GM19395 (cell line): ENCODE data around the gene WASHC4.
"Not testable (repeated sequence)": the region's sequence is repeated elsewhere in the genome, so short reads cannot be mapped to it uniquely, and the experiment has no call there.

Experiments used
- ATAC-seq: cut with Tn5 transposase; IDR thresholded peaks from one replicate; pipeline ENCODE4 v1.9.1; 2021; ENCODE audit warnings: mild to moderate bottlenecking, moderate library complexity; ENCODE audit not compliant: unreplicated experiment

The WASHC4 gene

DNA sequence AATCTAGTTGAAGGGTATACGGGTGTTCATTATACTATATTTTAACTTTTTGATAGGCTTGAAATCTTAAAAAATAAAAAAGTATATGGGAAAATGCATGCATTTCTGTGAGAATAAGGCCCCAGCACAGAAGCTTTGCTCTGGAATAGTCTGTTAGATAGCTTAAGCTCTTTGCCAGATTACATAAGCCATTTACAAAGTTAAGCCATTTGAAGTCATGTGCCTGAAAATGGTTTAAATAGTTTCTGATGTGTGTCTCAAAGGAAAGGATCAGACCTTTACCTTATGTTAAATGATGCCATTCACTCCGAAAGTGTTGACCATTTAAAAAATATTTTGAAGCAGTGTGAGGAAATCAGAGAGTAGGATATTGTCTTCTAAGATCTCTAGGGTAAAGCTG lies 51.3 kb downstream of the WASHC4 start:
- ATAC-seq, result no peak

DNA sequence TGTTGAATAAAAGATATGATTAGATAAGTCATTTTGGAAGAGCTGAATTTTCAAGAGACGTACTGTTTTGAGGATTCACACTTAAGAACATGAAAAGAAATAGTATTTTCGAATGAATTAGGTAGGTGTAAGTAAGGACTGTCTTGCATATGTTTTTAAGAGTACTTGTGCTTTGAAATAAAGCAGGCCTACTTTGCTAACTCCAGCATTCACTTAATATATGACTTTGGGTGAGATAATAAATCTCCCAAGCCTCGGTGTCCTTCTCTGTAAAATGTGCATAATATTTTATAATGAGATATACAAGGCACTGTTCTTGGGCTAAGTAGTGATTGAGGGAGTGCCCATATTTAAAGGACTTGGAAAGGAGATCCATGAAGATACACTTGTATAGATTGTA lies 54.6 kb downstream of the WASHC4 start:
- no peak for ATAC-seq

DNA sequence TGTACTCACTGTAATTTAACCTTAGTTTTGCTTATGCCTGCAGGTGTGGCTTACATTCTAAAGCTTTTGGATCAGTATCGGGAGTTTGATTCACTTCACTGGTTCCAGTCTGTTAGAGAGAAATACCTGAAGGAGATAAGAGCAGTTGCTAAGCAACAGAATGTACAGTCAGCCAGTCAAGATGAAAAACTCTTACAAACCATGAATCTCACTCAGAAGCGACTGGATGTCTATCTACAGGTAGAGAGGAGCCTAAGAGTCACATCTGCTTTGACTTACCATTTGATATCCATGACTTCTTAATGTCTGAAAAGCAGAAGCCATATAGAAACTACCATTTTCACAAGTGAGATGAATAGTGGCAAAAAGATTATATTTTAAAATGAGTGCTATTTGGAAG lies 56.5 kb downstream of the WASHC4 start:
- ATAC-seq, result no peak

DNA sequence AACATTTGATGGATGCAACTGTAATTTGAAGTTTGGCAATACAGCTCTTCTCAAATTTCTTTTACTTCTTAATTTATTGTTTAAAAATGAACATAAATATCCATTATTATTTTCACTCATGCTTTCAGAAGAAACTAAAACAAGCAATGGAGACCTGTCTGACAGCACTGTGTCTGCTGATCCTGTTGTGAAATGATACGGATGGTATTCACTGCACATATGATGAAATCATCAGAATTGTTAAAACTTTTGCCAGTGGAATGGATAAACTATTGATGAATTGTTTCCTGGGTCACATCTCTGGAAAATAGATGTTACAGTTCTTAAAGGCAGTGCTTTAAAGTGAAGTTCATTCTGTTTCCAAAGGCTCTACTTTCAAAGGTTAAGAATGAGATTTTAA lies 59.2 kb downstream of the WASHC4 start:
- ATAC-seq, result no peak

DNA sequence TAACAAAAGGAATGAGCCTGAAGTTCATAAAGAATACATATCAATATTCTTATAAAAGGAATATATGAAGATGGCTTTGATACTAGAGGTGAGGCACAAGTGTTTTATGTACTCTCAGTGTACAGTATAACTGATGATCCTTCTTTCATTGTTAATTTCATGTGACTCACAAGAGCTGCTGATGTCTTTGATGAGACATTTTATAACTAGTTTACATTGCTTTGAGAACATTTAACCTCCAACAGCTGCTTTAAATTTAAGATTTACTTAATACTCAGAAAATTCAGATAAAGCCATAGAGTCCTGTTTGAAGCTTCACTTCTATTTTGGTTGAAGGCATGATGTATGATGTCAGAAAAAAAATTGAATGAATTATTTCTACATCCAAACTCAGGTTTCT lies 59.8 kb downstream of the WASHC4 start:
- ATAC-seq, result no peak

DNA sequence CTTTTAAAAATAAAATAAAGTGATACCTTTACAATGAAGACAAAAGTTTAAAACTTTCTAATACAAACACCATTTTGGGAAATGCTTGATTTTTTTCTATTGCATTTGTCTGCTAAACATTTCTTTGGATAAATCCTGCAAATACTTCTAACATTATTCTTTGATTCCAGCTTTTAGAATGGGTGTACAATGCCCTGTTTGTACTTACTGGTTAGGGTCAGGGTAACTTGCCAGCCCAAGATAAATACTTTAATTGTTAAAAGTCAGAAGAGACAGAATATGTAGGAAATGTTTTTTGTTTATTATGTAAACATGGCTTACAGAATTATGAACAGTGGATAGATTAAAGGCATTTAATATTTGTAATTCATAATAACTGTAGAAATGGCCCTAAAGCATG lies 60.5 kb downstream of the WASHC4 start:
- no peak for ATAC-seq

DNA sequence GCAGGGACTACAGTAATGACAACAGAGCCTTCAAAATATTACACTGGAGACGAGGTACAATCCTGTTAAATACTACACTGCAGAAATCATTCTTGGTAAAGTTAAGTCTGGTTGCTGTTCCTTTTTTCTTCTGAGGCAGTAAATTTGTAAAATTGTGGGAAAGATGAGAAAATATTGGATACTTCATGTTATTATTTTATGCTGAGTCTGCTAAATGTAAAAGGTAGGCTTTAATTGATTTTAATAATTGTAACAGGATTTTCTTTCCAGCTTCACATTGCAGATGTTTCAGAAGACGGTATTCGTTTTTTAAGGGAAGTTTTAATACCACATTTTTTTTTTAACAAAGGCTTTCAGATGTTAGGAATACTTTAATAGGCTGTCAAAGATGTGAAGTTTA lies 62.6 kb downstream of the WASHC4 start:
- no peak for ATAC-seq

DNA sequence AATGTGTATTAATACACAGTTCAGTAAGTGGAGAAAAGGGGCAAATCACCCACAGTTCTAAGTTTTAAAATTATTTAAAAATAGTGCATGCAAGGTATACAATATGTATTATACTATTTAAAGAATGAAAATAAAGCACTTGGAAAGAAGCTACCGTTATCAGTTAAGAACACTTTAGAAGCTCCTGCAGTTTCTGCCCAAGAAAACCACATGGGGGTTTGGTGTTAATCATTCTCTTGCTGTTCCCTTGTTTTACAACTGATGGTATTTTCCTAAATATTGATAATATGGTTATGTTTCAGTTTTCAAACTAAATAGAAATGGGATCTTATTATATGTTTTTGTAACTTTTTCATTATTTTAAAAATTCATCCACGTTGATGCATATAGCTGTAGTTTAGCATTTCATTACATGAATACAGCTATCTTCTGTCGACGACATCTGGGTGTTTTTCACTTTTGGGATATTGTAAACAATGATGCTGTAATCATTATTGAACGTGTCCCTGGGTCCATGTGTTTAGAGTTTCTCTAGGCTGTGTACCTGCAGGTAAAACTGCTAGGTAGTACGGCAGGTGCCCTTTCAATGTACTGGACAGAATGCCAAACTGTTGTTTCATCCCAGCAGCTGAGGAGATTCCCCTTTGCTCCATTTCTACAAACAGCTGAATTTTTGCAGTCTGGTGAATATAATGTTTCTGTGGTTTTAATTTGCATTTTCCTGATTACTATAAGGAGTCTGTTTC lies 64.3 kb downstream of the WASHC4 start:
- no peak for ATAC-seq

DNA sequence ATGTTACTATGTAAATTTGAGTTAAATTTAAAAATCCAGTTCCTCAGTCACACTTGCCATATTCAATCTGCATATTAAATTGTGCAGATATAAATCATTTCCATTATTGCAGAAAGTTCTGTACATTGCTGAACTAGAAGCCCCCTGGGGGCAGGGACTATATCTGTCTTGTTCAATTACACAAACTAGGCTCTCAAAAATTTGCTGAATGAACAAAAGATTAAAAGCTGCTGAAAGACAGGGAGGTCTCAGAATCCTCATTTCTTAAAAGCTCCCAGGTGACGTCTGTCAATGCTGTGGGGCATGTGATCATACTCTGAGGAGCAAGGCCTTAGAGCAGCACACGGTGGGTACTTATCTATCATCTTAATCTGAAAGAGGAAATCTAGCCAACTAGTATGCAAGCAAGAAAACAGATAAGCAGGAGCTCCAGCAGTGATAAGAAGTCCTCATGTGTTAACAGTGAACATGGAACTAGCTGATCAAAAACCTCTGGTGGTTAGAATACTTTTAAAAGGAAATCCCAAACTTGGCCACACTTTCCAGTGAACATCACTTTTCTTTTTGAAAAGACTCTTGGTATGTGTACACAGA lies 68.0 kb downstream of the WASHC4 start:
- no peak for ATAC-seq

DNA sequence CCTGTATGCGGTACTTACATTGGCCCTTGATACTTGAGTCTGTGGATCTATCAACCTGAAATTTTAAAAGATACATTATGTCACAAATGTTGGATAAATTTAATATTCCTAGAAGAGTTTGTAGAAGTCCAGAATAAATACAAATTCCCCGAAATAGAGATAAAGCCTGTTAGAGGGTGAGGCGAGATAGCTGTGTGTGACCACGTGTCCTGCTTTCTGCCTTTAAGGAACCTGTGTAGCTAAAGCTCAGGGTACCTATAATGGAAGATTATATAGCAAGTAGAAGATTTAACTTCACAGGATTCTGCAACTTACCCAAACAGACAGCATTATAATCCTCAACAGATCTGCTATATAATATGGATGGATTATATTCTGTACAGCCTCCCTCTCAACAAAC lies 69.7 kb downstream of the WASHC4 start:
- no peak for ATAC-seq

DNA sequence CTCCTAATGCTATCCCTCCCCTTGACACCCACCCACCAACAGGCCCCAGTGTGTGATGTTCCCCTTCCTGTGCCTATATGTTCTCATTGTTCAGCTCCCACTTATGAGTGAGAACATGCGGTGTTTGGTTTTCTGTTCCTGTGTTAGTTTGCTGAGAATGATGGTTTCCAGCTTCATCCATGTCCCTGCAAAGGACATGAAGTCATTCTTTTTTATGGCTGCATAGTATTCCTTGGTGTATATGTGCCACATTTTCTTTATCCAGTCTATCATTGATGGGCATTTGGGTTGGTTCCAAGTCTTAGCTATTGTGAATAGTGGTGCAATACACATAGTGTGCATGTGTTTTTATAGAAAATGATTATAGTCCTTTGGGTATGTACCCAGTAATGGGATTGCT lies 71.6 kb downstream of the WASHC4 start:
- ATAC-seq, result not testable (repeated sequence)

DNA sequence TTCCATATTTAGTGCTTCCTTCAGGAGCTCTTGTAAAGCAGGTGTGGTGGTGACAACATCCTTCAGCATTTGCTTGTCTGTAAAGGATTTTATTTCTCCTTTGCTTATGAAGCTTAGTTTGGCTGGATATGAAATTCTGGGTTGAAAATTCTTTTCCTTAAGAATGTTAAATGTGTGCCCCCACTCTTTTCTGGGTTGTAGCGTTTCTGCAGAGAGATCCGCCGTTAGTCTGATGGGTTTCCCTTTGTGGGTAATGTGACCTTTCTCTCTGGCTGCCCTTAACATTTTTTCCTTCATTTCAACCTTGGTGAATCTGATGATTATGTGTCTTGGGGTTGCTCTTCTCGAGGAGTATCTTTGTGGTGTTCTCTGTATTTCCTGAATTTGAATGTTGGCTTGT lies 75.9 kb downstream of the WASHC4 start:
- ATAC-seq, result not testable (repeated sequence)

DNA sequence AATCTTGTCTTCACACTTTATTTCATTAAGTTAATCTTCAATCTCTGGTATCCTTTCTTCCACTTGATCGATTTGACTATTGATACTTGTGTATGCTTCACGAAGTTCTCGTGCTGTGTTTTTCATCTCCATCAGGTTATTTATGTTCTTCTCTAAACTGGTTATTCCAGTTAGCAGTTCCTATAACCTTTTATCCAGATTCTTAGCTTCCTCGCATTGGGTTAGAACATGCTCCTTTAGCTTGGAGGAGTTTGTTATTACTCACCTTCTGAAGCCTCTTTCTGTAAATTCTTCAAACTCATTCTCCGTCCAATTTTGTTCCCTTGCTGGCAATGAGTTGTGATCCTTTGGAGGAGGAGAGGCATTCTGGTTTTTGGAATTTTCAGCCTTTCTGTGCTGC lies 76.4 kb downstream of the WASHC4 start:
- ATAC-seq, result not testable (repeated sequence)

DNA sequence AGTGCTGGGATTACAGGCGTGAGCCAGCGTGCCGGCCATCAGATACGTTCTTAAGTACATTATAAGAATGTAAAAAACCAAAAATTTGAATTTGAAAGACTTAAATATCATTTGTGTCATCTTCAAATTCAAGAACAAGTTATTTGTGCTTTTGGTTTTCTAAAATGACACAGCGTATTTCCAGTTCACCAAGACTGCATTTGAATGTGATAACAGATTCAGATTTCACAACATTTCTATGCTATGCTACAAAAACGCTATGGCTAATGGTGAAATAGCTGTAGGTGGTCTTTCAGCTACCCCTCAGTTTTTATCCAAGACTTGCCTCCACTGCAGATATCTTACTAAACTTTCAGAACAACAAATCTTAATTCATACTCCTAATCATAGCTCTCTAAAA lies 81.8 kb downstream of the WASHC4 start:
- ATAC-seq, result no peak

DNA sequence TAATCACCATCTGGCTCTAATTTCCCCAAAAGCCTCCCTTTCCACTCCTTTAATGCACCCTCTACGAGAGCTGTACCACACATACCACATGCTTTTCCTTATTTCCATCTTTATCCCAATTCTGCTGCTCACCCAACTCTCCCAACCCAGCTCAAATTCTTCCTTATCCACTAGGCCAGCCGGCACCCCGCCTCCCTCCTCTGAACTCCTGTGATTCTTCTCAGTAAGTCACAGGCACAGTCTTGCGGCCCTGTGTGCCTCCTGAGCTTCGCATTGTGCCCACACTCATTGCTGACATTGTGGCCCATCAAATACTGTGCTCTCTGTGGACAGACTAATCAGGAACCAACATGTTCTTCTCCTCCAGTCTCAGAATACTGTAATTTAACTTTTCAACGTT lies 83.0 kb downstream of the WASHC4 start:
- ATAC-seq, result no peak

DNA sequence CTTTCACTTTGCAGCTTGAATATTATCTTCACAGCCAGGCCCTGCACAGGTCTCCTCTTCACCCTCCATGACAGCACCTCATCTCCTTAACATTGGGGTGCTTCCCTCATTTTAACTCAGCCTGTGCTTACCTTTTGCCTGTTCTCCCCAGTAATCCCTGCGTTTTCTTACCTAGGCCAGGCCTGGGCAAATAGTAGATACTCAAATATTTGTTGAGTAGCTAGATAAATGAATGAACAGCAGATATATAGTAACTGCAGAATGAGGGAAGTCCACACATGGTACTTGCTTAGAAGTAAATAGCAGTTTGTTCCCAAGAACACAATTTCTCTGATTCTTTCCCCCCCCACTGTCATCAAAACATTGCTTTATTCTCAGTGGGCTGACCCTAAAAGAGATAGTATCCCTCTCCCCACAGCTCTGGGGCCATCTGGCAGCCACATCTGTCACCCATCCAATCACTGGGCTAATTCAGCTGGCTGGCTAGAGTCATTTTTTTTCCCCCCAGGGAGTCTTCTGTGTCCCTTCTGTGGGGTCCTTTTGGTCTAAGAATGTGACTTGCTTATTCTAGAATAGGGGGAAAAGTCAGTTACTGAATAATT lies 85.2 kb downstream of the WASHC4 start:
- ATAC-seq, result no peak

DNA sequence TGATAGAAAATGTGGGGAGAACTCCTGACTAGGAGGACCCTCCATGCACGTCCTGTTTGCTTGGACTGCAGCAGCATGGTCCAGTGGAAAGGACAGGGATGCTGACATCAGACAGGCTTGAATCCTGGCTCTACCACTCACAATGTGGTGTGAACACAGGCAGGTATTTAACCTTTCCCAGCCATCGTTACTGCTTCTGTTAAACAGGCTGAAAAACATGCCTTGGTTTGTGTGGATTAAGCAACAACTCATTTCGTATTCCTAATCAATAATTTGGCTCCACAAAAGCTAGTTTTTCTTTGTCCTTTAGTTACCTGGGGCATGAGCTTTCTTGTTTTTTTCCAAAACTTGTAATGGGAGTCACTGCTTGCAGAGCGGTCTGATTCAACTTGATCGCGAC lies 87.4 kb downstream of the WASHC4 start:
- no peak for ATAC-seq

DNA sequence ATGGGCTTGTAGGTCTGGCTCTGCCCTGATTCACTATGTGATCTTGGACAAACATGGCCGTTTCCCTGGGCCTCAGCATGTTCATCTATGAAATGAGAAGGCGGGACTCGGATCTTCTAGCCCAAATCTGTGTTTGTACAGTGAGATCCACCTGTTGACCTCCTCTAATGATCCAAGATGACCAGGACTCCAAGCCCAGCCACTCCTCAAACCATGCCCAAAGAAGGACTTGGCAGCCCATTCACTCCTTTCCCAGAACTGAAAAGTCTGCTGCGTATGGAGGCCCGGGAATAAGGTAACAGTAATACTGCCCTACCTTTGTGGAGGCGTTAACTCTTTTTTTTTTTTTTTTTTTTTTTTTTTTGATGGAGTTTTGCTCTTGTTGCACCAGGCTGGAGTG lies 88.6 kb downstream of the WASHC4 start:
- ATAC-seq, result no peak

DNA sequence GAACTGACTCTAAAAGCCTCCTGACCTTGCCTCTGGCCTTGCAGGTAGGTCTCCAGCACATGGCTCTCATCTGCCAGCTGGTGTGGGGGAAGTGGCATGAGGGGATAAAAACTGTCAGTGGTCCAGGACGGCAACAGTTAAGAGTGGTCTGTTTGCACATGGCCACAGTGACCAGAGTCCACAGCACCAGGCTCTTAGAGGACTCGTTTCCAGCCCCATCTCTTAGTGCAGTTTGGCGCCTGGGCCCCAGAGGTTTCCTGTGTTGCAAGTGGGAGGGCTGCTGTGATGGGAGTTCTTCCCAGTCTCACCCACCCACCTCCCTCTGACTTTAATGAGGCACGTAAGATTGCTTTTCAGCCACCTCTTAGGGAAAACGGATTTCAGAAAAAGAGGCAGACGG lies 91.4 kb downstream of the WASHC4 start:
- no peak for ATAC-seq

DNA sequence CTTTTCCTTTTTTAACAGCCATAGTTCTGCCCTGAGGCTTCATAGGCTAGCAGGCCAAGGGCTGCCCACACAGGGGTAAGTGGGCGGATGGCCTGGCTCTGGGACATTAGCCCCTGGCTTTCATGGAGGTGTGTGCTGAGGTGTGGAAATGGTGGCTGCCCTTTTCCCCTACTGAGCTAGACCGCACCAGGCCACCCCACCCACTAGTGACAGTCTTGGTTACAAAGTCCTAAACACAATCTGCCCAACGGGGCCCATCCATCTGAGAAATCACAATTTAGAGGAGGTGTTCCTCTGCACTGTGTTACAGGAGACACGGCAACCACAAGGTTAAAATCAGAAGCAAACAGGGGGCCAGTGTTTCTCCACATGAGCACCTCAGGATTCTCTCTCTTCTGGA lies 92.9 kb downstream of the WASHC4 start:
- no peak for ATAC-seq

DNA sequence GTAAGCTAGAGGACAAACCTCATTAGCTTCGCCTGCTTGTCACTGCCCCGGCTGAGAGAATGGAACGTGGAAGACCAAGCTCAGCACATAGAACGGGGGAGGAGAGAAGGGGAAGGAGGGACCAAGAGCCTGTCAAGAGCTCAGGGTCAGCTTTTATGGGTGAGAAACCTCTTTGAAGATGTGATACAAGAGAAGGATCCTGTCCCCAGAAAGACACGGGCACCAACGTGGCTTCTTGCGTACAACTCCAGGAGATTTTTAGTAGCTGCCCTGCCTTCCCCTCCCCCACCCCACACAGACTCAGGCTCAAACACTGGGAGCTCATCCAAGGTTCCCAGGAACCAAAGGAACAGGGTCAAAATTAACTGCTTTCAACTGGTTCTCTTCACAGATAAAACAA lies 93.8 kb downstream of the WASHC4 start:
- no peak for ATAC-seq

DNA sequence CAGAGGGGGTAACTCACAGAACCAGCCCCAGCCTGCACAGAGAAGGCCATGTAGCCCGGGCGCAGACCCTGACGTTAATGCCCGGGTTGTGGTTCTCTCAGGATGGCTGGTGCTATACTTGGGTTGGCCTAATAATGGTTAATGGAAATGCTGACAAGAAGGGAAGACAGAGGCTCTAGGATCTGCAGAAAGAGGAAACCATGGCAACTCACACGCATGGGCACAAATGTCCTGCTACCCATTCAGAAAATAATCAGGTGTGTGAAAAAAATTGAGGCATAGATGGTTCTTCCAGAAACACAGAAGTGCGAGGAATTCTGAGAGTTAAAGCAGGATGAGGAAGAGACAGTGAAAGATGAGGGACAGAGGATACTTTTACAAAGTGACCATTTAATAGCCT lies 94.7 kb downstream of the WASHC4 start:
- no peak for ATAC-seq

DNA sequence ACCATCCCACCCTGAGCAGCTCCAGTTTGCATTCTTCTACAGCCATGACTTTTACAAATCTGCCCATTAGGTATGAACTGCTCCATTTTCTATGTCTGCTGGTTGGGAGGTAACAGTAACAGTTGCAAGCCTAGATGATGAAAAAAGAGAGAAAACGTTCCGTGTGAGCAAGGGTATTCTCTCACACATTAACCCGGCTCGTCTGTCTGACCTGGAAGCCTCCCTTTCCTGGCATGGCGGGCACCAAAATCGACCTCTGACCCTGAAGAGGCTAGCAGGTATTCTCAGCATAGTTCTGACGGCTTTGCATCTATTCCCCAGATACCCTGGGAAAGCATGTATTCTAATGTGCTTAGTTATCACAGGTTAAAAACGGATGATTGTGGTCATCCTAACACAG lies 96.6 kb downstream of the WASHC4 start:
- no peak for ATAC-seq
